Measurements from ENCODE around the gene PTGES3.
A peak's percentile ranks its signal among the peaks of the same experiment; 100 is the strongest.

Gene PTGES3

DNA sequence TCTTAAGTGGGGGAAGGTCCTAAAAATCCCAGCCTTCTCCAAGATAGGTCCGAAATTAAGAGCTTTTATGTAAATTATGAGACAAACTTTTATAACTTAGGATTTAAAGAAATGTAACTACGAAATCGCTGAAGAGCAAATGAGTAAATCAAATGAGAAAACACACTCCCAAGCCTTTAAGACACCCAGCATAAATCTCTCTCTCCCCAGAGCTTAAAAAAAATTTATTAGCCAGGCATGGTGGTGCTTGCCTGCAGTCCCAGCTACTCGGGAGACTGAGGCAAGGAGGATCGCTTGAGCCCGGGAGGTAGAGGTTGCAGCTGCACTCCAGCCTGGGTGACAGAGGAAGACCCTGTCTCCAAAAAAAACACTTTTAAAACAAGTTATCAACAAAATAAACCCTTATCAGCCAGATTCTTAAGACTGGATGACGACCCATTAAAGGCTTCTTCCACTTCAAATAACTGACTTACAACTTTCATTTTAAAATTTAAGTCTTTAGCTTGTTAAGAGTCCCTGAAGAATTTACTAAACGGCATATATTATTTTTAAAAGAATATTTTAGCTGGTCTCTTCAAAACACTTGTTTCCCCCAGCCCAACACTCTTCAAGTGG, 3.2 kb downstream of the PTGES3 start:
- no peak for DNase-seq (ENCODE audit: low read depth, low spot score)
- H3K36me3 ChIP-seq (ENCODE audit: insufficient read depth, insufficient read length, low read length): peaks cover 64% of the 10 kb centered on the region
- TF ChIP-seq ZNF274 (IDR thresholded peaks at IDR 0.05; ENCODE audit: low read depth, low read length) (no peak), SUZ12 (IDR thresholded peaks at IDR 0.05; ENCODE audit: extremely low read depth, insufficient read depth, insufficient read length) (no peak), YY1 (IDR thresholded peaks at IDR 0.05; ENCODE audit: insufficient read depth, insufficient read length) (no peak)
- peak overlapping the region; percentile 36 for H3K9ac ChIP-seq (ENCODE audit: insufficient read length, low read depth)
- peak overlapping the region; percentile 33 for H3K4me3 ChIP-seq (ENCODE audit: insufficient read length, low read depth)
- H3K27me3 ChIP-seq (ENCODE audit: insufficient read depth, insufficient read length): no peaks in the 10 kb centered on the region
- H3K9me3 ChIP-seq (ENCODE audit: insufficient read depth, low read length): no peaks in the 10 kb centered on the region
- H3K4me1 ChIP-seq (ENCODE audit: insufficient read depth, insufficient read length): peaks cover 3% of the 10 kb centered on the region

DNA sequence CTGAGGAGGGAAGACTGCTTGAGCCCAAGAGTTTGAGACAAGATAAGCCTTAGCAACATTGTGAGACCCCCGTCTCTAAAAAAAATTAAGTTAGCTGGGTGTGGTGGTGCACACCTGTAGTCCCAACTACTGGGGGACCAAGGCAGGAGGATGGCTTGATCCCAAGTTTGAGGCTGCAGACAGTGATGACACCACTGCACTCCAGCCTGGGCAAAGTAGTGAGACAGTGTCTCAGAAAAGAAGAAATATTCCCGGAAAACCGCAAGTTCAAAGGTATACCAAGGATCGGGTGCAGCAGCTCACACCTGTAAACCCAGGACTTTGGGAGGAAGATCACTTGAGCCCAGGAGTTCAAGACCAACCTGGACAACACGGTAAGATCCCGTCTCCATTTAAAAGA, 5.8 kb downstream of the PTGES3 start:
- no peak overlapping the region for H3K4me3 ChIP-seq (ENCODE audit: insufficient read length, low read depth)
- no peak for DNase-seq (ENCODE audit: low read depth, low spot score)
- peaks cover 86% of the 10 kb centered on the region for H3K36me3 ChIP-seq (ENCODE audit: insufficient read depth, insufficient read length, low read length)
- TF ChIP-seq ZNF274 (IDR thresholded peaks at IDR 0.05; ENCODE audit: low read depth, low read length): no peak
- no peak for TF ChIP-seq YY1 (IDR thresholded peaks at IDR 0.05; ENCODE audit: insufficient read depth, insufficient read length)
- TF ChIP-seq SUZ12 (IDR thresholded peaks at IDR 0.05; ENCODE audit: extremely low read depth, insufficient read depth, insufficient read length): no peak
- peaks cover 5% of the 10 kb centered on the region for H3K4me1 ChIP-seq (ENCODE audit: insufficient read depth, insufficient read length)
- no peaks in the 10 kb centered on the region for H3K9me3 ChIP-seq (ENCODE audit: insufficient read depth, low read length)
- H3K9ac ChIP-seq (ENCODE audit: insufficient read length, low read depth): no peak overlapping the region
- H3K27me3 ChIP-seq (ENCODE audit: insufficient read depth, insufficient read length): no peaks in the 10 kb centered on the region

DNA sequence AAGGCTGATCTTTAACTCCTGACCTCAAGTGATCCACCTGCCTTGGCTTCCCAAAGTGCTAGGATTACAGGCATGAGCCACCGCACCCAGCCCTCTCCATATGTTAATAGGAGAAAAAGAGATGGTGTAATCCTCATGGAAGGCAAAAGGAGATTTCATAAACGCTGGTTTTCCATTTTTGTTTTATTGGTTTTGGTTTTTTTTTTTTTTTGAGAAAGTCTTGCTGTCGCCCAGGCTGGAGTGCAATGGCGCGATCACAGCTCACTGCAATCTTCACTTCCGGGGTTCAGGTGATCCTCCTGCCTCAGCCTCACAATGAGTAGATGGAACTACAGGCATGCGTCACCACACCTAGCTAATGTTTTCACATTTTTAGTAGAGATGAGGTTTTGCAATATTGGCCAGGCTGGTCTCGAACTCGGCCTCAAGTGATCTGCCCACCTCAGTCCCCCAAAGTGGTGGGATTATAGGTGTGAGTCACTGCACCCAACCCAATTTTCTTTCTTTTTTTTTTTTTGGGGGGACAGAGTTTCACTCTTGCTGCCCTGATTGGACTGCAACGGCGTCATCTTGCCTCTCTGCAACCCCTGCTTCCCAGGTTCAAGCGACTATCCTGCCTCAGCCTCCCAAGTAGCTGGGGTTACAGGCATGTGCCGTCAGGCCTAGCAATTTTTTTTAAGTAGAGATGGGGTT, 8.1 kb downstream of the PTGES3 start:
- H3K9ac ChIP-seq (ENCODE audit: insufficient read length, low read depth): no peak overlapping the region
- H3K4me3 ChIP-seq (ENCODE audit: insufficient read length, low read depth): no peak overlapping the region
- H3K9me3 ChIP-seq (ENCODE audit: insufficient read depth, low read length): no peaks in the 10 kb centered on the region
- H3K27me3 ChIP-seq (ENCODE audit: insufficient read depth, insufficient read length): no peaks in the 10 kb centered on the region
- H3K4me1 ChIP-seq (ENCODE audit: insufficient read depth, insufficient read length): peaks cover 5% of the 10 kb centered on the region
- no peak for TF ChIP-seq YY1 (IDR thresholded peaks at IDR 0.05; ENCODE audit: insufficient read depth, insufficient read length)
- no peak for TF ChIP-seq ZNF274 (IDR thresholded peaks at IDR 0.05; ENCODE audit: low read depth, low read length)
- TF ChIP-seq SUZ12 (IDR thresholded peaks at IDR 0.05; ENCODE audit: extremely low read depth, insufficient read depth, insufficient read length): no peak
- peaks cover 83% of the 10 kb centered on the region for H3K36me3 ChIP-seq (ENCODE audit: insufficient read depth, insufficient read length, low read length)
- DNase-seq (ENCODE audit: low read depth, low spot score): no peak

DNA sequence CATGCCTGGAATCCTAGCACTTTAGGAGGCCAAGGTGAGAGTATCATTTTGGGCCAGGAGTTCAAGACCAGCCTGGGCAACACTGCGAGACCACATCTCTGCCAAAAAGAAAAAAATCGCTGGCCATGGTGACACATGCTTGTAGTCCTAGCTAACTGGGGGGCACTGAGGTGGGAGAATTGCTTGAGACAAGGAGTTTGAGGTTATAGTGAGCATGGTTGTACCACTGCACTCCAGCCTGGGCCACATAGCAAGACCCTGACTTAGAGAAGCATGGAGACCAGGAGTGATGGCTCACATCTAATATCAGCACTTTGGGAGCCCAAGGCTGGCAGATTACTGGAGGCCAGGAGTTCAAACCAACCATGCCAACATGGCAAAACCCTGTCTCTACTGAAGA, 9.2 kb downstream of the PTGES3 start:
- H3K27me3 ChIP-seq (ENCODE audit: insufficient read depth, insufficient read length): no peaks in the 10 kb centered on the region
- H3K9ac ChIP-seq (ENCODE audit: insufficient read length, low read depth): no peak overlapping the region
- H3K4me3 ChIP-seq (ENCODE audit: insufficient read length, low read depth): no peak overlapping the region
- H3K36me3 ChIP-seq (ENCODE audit: insufficient read depth, insufficient read length, low read length): peaks cover 79% of the 10 kb centered on the region
- H3K4me1 ChIP-seq (ENCODE audit: insufficient read depth, insufficient read length): peaks cover 5% of the 10 kb centered on the region
- DNase-seq (ENCODE audit: low read depth, low spot score): no peak
- H3K9me3 ChIP-seq (ENCODE audit: insufficient read depth, low read length): no peaks in the 10 kb centered on the region
- no peak for TF ChIP-seq SUZ12 (IDR thresholded peaks at IDR 0.05; ENCODE audit: extremely low read depth, insufficient read depth, insufficient read length)
- TF ChIP-seq ZNF274 (IDR thresholded peaks at IDR 0.05; ENCODE audit: low read depth, low read length): no peak
- no peak for TF ChIP-seq YY1 (IDR thresholded peaks at IDR 0.05; ENCODE audit: insufficient read depth, insufficient read length)

DNA sequence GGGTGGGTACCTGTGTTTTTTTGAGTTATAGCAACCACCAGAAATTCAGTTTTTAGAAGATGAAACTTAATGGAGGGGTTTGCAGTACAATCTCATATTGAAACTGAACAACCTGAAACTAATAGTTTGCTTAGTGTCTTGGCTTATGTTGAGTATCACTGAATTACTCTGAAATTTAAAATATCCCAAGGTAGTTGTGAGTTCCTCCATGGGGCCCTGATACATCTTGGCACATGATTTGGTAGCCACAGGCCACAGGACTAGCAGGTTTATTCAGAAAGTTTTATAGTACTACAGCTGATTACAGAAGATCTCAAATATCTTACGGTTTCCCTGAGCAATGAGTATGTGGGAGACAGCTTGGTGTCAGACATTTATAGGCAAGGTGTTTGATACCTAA, 10.4 kb downstream of the PTGES3 start:
- no peak overlapping the region for H3K9ac ChIP-seq (ENCODE audit: insufficient read length, low read depth)
- no peaks in the 10 kb centered on the region for H3K9me3 ChIP-seq (ENCODE audit: insufficient read depth, low read length)
- H3K36me3 ChIP-seq (ENCODE audit: insufficient read depth, insufficient read length, low read length): peaks cover 82% of the 10 kb centered on the region
- no peaks in the 10 kb centered on the region for H3K27me3 ChIP-seq (ENCODE audit: insufficient read depth, insufficient read length)
- peaks cover 5% of the 10 kb centered on the region for H3K4me1 ChIP-seq (ENCODE audit: insufficient read depth, insufficient read length)
- H3K4me3 ChIP-seq (ENCODE audit: insufficient read length, low read depth): no peak overlapping the region
- DNase-seq (ENCODE audit: low read depth, low spot score): no peak
- TF ChIP-seq ZNF274 (IDR thresholded peaks at IDR 0.05; ENCODE audit: low read depth, low read length) (no peak), SUZ12 (IDR thresholded peaks at IDR 0.05; ENCODE audit: extremely low read depth, insufficient read depth, insufficient read length) (no peak), YY1 (IDR thresholded peaks at IDR 0.05; ENCODE audit: insufficient read depth, insufficient read length) (no peak)

DNA sequence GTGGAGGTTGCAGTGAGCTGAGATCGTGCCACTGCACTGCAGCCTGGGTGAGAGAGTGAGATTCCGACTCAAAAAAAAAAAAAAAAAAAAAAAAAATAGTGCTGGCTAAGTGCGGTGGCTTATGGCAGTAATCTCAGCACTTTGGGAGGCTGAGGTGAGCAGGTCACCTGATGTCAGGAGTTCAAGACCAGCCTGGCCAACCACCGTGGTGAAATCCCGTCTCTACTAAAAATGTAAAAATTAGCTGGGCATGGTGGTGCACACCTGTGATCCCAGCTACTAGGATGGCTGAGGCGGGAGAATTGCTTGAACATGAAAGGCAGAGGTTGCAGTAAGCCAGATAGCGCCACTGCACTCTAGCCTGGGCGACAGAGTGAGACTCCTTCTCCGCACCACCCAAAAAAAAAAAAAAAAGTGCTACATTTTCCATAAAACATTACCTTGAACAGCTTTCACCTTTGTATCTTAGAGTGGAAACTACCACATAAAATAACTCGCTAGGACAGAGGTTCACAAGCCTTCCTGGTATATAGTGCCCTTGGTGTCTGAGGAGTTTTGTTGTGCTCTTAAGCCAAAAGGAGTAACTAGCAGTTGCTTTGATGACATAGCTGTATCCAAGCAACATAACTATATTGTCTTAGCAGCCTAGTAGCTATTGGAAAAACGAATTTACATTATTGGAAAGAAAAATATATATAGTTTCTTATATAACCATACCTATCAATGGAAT, 11.1 kb downstream of the PTGES3 start:
- H3K4me1 ChIP-seq (ENCODE audit: insufficient read depth, insufficient read length): peaks cover 4% of the 10 kb centered on the region
- H3K27me3 ChIP-seq (ENCODE audit: insufficient read depth, insufficient read length): no peaks in the 10 kb centered on the region
- no peak overlapping the region for H3K4me3 ChIP-seq (ENCODE audit: insufficient read length, low read depth)
- TF ChIP-seq ZNF274 (IDR thresholded peaks at IDR 0.05; ENCODE audit: low read depth, low read length) (no peak), SUZ12 (IDR thresholded peaks at IDR 0.05; ENCODE audit: extremely low read depth, insufficient read depth, insufficient read length) (no peak), YY1 (IDR thresholded peaks at IDR 0.05; ENCODE audit: insufficient read depth, insufficient read length) (no peak)
- no peaks in the 10 kb centered on the region for H3K9me3 ChIP-seq (ENCODE audit: insufficient read depth, low read length)
- DNase-seq (ENCODE audit: low read depth, low spot score): no peak
- no peak overlapping the region for H3K9ac ChIP-seq (ENCODE audit: insufficient read length, low read depth)
- H3K36me3 ChIP-seq (ENCODE audit: insufficient read depth, insufficient read length, low read length): peaks cover 82% of the 10 kb centered on the region

DNA sequence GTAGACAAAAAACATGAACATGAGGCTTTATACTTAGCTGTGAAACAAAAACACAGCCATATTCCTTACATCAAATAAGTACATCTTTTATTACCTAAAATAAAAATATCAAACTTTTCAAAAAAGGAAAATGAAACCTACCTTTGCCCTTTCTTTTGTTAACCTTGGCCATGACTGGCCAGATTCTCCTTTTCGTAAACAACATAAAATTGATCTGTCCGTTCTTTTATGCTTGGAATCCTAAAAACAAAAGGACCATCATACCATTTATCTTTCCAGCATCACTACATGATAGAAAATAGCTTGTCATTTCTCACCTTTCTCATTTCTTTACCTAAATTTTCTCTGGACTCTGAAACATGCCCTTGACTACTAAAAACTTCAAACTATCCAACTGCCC, 16.5 kb downstream of the PTGES3 start:
- Histone ChIP-seq H3K4me1 (ENCODE audit: insufficient read depth, insufficient read length) (peaks cover 3% of the 10 kb centered on the region), H3K27me3 (ENCODE audit: insufficient read depth, insufficient read length) (no peaks in the 10 kb centered on the region), H3K9me3 (ENCODE audit: insufficient read depth, low read length) (no peaks in the 10 kb centered on the region), H3K4me3 (ENCODE audit: insufficient read length, low read depth) (no peak overlapping the region), H3K9ac (ENCODE audit: insufficient read length, low read depth) (no peak overlapping the region), H3K36me3 (ENCODE audit: insufficient read depth, insufficient read length, low read length) (peaks cover 86% of the 10 kb centered on the region)
- no peak for DNase-seq (ENCODE audit: low read depth, low spot score)
- TF ChIP-seq ZNF274 (IDR thresholded peaks at IDR 0.05; ENCODE audit: low read depth, low read length) (no peak), SUZ12 (IDR thresholded peaks at IDR 0.05; ENCODE audit: extremely low read depth, insufficient read depth, insufficient read length) (no peak), YY1 (IDR thresholded peaks at IDR 0.05; ENCODE audit: insufficient read depth, insufficient read length) (no peak)
